Measurements from ENCODE around the gene PLIN5. TPM values are rescaled to one million over a fixed set of nuclear protein-coding genes. Genes with fewer than 3 reads are reported as not detected.

The PLIN5 gene
- total and polyA plus RNA-seq, 7 donors = 14.5 to 143 (median 96.1) TPM

GRCh38 chr19:4499318-4499717 is 35.7 kb downstream of the PLIN5 start:
- Histone ChIP-seq H3K36me3 (ENCODE audit: insufficient read depth in 1 of 2, low read depth in 1 of 2) (peaks cover 3 to 90% of the 10 kb centered on the region in 2 donors), H3K4me3 (no peak overlapping the region)
- no peak for DNase-seq

DNA sequence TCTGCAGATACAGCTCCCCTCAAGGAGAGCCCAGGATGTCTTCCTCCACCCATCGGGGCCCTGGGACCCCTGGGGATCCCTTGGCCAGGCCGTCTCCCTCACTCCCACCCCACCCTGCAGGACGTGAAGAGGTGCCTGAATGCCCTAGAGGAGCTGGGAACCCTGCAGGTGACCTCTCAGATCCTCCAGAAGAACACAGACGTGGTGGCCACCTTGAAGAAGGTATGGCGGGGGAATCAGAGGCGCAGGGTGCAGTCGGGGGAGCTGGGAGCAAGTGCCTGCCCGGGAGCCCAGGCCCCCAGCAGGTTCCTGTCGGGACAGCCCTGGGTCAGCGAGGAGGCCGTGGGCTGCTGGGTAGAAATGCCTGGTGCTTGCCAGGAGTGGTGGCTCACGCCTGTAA is 36.3 kb downstream of the PLIN5 start:
- intact Hi-C loops (cut with DNase I) = no loop called here
- Histone ChIP-seq H3K4me1 (no peaks in the 10 kb centered on the region), H3K27ac (no peak overlapping the region), H3K27me3 (ENCODE audit: insufficient read depth in 3 of 3, low read length in 2 of 3) (no peaks in the 10 kb centered on the region), H3K36me3 (ENCODE audit: insufficient read depth in 1 of 2, low read depth in 1 of 2) (peaks cover 4 to 91% of the 10 kb centered on the region in 2 donors), H3K4me3 (no peak overlapping the region), H3K9me3 (no peaks in the 10 kb centered on the region)
- ATAC-seq (no peak), DNase-seq (no peak)
- TF ChIP-seq, protein P1, sequence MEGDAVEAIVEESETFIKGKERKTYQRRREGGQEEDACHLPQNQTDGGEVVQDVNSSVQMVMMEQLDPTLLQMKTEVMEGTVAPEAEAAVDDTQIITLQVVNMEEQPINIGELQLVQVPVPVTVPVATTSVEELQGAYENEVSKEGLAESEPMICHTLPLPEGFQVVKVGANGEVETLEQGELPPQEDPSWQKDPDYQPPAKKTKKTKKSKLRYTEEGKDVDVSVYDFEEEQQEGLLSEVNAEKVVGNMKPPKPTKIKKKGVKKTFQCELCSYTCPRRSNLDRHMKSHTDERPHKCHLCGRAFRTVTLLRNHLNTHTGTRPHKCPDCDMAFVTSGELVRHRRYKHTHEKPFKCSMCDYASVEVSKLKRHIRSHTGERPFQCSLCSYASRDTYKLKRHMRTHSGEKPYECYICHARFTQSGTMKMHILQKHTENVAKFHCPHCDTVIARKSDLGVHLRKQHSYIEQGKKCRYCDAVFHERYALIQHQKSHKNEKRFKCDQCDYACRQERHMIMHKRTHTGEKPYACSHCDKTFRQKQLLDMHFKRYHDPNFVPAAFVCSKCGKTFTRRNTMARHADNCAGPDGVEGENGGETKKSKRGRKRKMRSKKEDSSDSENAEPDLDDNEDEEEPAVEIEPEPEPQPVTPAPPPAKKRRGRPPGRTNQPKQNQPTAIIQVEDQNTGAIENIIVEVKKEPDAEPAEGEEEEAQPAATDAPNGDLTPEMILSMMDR (IDR thresholded peaks at IDR 0.05) = no peak
- WGBS, 3 donors = 96 to 97% (median 96%) methylated on average over 12 of the region's 12 CpGs

More at GRCh38 chr19:4499318-4499717, 35.7 kb downstream of the PLIN5 start:
- TF ChIP-seq, protein P1 (IDR thresholded peaks at IDR 0.05) = no peak
- no peak for ATAC-seq
- WGBS, 3 donors = 92 to 94% (median 94%) methylated on average over 23 of the region's 23 CpGs
- Histone ChIP-seq H3K27ac (no peak overlapping the region), H3K4me1 (no peaks in the 10 kb centered on the region), H3K9me3 (no peaks in the 10 kb centered on the region), H3K27me3 (ENCODE audit: insufficient read depth in 3 of 3, low read length in 2 of 3) (no peaks in the 10 kb centered on the region)
- intact Hi-C loops (cut with DNase I) = no loop called here

DNA sequence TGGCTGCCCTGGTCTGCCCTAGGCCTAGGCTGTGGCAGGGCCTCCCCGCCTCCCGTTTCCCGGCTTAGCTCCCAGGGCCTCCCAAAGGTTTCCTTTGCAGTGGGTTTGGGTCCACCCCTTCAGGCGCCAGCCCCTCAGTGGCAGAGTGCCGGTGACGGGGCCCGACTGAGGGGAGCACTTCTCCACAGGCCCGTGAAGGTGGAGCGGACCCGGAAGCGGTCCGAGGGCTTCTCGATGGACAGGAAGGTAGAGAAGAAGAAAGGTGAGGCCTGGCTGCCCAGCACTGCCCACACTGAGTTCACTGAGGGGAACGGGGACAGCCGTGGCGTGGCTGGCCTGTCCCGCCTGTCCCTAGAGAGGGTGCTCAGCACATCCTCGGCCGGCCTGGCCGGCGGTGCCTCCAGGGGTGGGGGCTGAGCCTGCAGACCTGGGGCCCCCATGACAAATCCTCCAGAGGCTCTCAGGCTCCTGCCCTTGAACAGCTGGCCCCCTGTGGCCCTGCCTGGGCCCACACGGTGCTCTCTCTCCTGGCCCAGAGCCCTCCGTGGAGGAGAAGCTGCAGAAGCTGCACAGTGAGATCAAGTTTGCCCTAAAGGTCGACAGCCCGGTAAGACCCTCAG is 37.1 kb downstream of the PLIN5 start:
- peaks cover 4 to 88% of the 10 kb centered on the region in 2 donors for H3K36me3 ChIP-seq (ENCODE audit: insufficient read depth in 1 of 2, low read depth in 1 of 2)
- H3K4me3 ChIP-seq = no peak overlapping the region
- H3K4me1 ChIP-seq = no peaks in the 10 kb centered on the region
- TF ChIP-seq, protein P1 (IDR thresholded peaks at IDR 0.05) = no peak
- no peak overlapping the region for H3K27ac ChIP-seq
- no peaks in the 10 kb centered on the region for H3K9me3 ChIP-seq
- intact Hi-C loops (cut with DNase I) = no loop called here
- ATAC-seq = no peak
- no peaks in the 10 kb centered on the region for H3K27me3 ChIP-seq (ENCODE audit: insufficient read depth in 3 of 3, low read length in 2 of 3)
- DNase-seq = peak in 1 of 2 donors; percentile 55
- WGBS, 3 donors = 87 to 89% (median 88%) methylated on average over 22 to 25 of the region's 25 CpGs

DNA sequence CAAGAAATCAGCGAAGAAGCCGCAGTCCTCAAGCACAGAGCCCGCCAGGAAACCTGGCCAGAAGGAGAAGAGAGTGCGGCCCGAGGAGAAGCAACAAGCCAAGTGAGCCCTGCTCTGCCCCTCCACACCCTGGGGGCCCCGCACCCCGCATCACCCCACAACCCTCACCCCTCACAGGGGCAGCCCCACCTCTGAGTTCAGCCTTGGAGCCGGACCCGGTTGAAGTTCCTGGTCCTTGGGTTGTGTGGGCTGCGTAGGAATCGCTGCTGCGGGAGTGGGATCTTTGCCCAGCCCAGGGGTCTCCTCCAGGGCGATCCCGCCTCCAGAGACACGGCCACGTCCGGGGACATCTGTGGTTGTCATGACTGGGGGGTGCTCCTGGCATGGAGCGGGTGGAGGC is 38.7 kb downstream of the PLIN5 start:
- H3K27ac ChIP-seq = no peak overlapping the region
- no peaks in the 10 kb centered on the region for H3K9me3 ChIP-seq
- H3K4me1 ChIP-seq = no peaks in the 10 kb centered on the region
- WGBS, 3 donors = 84 to 89% (median 89%) methylated on average over 16 to 18 of the region's 18 CpGs
- ATAC-seq (no peak), DNase-seq (peak in 1 of 2 donors; percentile 54)
- intact Hi-C loops (cut with DNase I) = no loop called here
- no peak overlapping the region for H3K4me3 ChIP-seq
- no peaks in the 10 kb centered on the region for H3K27me3 ChIP-seq (ENCODE audit: insufficient read depth in 3 of 3, low read length in 2 of 3)
- TF ChIP-seq, protein P1 (IDR thresholded peaks at IDR 0.05) = no peak
- H3K36me3 ChIP-seq (ENCODE audit: insufficient read depth in 1 of 2, low read depth in 1 of 2) = peaks cover 4 to 82% of the 10 kb centered on the region in 2 donors

GRCh38 chr19:4495471-4495870 is 39.6 kb downstream of the PLIN5 start:
- ATAC-seq = peak in 3 of 4 donors; percentile 16 to 28 (median 22)
- Histone ChIP-seq H3K36me3 (ENCODE audit: insufficient read depth in 1 of 2, low read depth in 1 of 2) (peaks cover 4 to 75% of the 10 kb centered on the region in 2 donors), H3K27ac (no peak overlapping the region), H3K4me1 (no peaks in the 10 kb centered on the region), H3K9me3 (no peaks in the 10 kb centered on the region), H3K27me3 (ENCODE audit: insufficient read depth in 3 of 3, low read length in 2 of 3) (no peaks in the 10 kb centered on the region), H3K4me3 (no peak overlapping the region)
- TF ChIP-seq, protein P1 (IDR thresholded peaks at IDR 0.05) = no peak
- intact Hi-C loops (cut with DNase I) = no loop called here
- 90 to 92% (median 91%) methylated on average over 12 of the region's 12 CpGs for WGBS, 3 donors
- DNase-seq = peak in 1 of 2 donors; percentile 53
